ENCODE measurements around the gene SIN3B.

SIN3B gene

GRCh38 chr19:16915135-16915534 is 85.9 kb downstream of the SIN3B start:
- ChIA-PET POLR2A (no interaction called here), CTCF (no interaction called here)
- no peak overlapping the region for H3K4me3 ChIP-seq (ENCODE audit: low read depth, low read length)
- no peak for DNase-seq (ENCODE audit: low read depth, low spot score)
- no peak for TF ChIP-seq CTCF (IDR thresholded peaks at IDR 0.05; ENCODE audit: insufficient read depth, low read length, missing control alignments)

- no peak overlapping the region for H3K4me3 ChIP-seq (ENCODE audit: low read depth, low read length)
- no peak for DNase-seq (ENCODE audit: low read depth, low spot score)
- POLR2A ChIA-PET: no interaction called here
- CTCF ChIA-PET: no interaction called here
- no peak for TF ChIP-seq CTCF (IDR thresholded peaks at IDR 0.05; ENCODE audit: insufficient read depth, low read length, missing control alignments)
These were observed 86.5 kb downstream of the SIN3B start for GRCh38 chr19:16915734-16916133.

- H3K4me3 ChIP-seq (ENCODE audit: low read depth, low read length): no peak overlapping the region
- ChIA-PET POLR2A (no interaction called here), CTCF (no interaction called here)
- no peak for DNase-seq (ENCODE audit: low read depth, low spot score)
- TF ChIP-seq CTCF (IDR thresholded peaks at IDR 0.05; ENCODE audit: insufficient read depth, low read length, missing control alignments): no peak
These were observed 88.2 kb downstream of the SIN3B start for GRCh38 chr19:16917401-16917800.

GRCh38 chr19:16919496-16919895 is 90.3 kb downstream of the SIN3B start:
- ChIA-PET POLR2A (no interaction called here), CTCF (no interaction called here)
- TF ChIP-seq CTCF (IDR thresholded peaks at IDR 0.05; ENCODE audit: insufficient read depth, low read length, missing control alignments): no peak

GRCh38 chr19:16920816-16921529 is 91.8 kb downstream of the SIN3B start:
- CTCF ChIA-PET: no interaction called here
- POLR2A ChIA-PET: no interaction called here
- H3K4me3 ChIP-seq (ENCODE audit: low read depth, low read length): no peak overlapping the region
- DNase-seq (ENCODE audit: low read depth, low spot score): peak; percentile 33
- TF ChIP-seq CTCF (IDR thresholded peaks at IDR 0.05; ENCODE audit: insufficient read depth, low read length, missing control alignments): no peak

More at GRCh38 chr19:16919496-16919895, 90.3 kb downstream of the SIN3B start:
- no peak overlapping the region for H3K4me3 ChIP-seq (ENCODE audit: low read depth, low read length)
- DNase-seq (ENCODE audit: low read depth, low spot score): no peak

GRCh38 chr19:16921766-16922591 is 92.8 kb downstream of the SIN3B start:
- DNase-seq (ENCODE audit: low read depth, low spot score): no peak

More at GRCh38 chr19:16921766-16922591, 92.8 kb downstream of the SIN3B start:
- POLR2A ChIA-PET: no interaction called here
- no peak for TF ChIP-seq CTCF (IDR thresholded peaks at IDR 0.05; ENCODE audit: insufficient read depth, low read length, missing control alignments)
- CTCF ChIA-PET: no interaction called here
- H3K4me3 ChIP-seq (ENCODE audit: low read depth, low read length): no peak overlapping the region
